ENCODE data around the gene EFEMP2. TPM values are rescaled to one million over a fixed set of nuclear protein-coding genes. Genes with fewer than 3 reads are reported as not detected.

Gene EFEMP2
- total RNA-seq, 1 donor from 2014 or later = 62.0 TPM

- no peak for TF ChIP-seq CTCF (IDR thresholded peaks at IDR 0.05; ENCODE audit: insufficient read depth, low read length, poor library complexity, severe bottlenecking)
- peak overlapping the region; percentile 97 for H3K4me3 ChIP-seq (ENCODE audit: low read depth, low read length)
Measured at GRCh38 chr11:65855927-65856363, 16.7 kb downstream of the EFEMP2 start.

DNA sequence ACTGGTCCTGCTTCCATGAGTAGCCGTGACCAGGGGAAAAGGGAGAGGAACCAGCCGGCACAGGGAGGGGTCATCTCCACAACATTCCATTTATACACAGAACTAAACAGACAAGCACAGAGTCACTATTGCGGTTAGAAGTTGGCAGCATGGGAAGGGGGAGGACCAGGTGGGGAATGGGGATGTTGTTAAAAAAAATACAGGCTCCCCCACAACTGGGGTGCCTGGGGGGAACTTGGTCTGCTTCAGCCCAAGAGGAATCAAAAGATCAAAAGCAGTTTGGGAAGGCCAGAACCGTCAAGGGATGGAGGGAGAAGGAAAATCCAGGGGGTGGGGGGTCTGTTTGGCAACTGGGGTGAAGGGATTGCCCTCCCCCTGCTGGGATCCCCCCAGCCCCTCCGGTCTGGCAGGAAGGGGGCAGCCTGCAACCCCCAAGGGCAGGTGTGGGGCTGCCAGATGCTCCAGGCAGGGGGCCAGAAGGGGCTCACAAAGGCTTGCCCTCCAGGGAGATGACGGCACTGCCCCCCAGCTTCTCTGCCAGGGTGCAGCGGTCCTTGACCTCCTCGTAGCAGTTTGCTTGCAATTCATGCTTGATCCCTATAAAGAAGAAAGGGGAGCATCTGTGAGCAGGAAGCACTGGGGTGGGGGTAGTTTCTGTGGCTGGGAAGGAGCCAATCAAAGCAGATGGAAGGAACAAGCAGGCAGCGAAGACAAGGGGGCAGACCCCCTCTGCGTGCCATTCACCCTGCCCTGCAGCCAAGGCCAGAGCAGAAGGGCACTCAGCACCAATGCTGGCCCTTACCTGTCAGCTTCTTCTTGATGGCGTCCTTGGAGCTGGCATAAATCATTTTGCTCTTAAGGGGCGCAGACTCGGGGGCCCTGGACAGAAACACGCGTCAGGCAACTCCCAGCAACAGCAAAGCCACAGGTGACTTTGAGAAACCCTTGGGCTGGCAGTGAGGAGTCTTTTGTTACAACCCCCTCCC, 17.5 kb downstream of the EFEMP2 start:
- H3K27me3 ChIP-seq (ENCODE audit: control insufficient read depth, insufficient read depth, low read length) = no peaks in the 10 kb centered on the region
- peaks cover 5% of the 10 kb centered on the region for H3K36me3 ChIP-seq (ENCODE audit: control insufficient read depth, insufficient read depth, low read length)
- no peak for TF ChIP-seq CTCF (IDR thresholded peaks at IDR 0.05; ENCODE audit: insufficient read depth, low read length, poor library complexity, severe bottlenecking)
- no peak for DNase-seq (ENCODE audit: low read depth)
- H3K4me3 ChIP-seq (ENCODE audit: low read depth, low read length) = no peak overlapping the region

More at GRCh38 chr11:65855927-65856363, 16.7 kb downstream of the EFEMP2 start:
- DNase-seq (ENCODE audit: low read depth) = no peak
- Histone ChIP-seq H3K36me3 (ENCODE audit: control insufficient read depth, insufficient read depth, low read length) (peaks cover 5% of the 10 kb centered on the region), H3K27me3 (ENCODE audit: control insufficient read depth, insufficient read depth, low read length) (no peaks in the 10 kb centered on the region)

GRCh38 chr11:65854161-65854592, 18.4 kb downstream of the EFEMP2 start:
- Histone ChIP-seq H3K36me3 (ENCODE audit: control insufficient read depth, insufficient read depth, low read length) (peaks cover 5% of the 10 kb centered on the region), H3K4me3 (ENCODE audit: low read depth, low read length) (no peak overlapping the region), H3K27me3 (ENCODE audit: control insufficient read depth, insufficient read depth, low read length) (no peaks in the 10 kb centered on the region)
- no peak for TF ChIP-seq CTCF (IDR thresholded peaks at IDR 0.05; ENCODE audit: insufficient read depth, low read length, poor library complexity, severe bottlenecking)
- DNase-seq (ENCODE audit: low read depth) = no peak

- no peaks in the 10 kb centered on the region for H3K27me3 ChIP-seq (ENCODE audit: control insufficient read depth, insufficient read depth, low read length)
- TF ChIP-seq CTCF (IDR thresholded peaks at IDR 0.05; ENCODE audit: insufficient read depth, low read length, poor library complexity, severe bottlenecking) = no peak
- DNase-seq (ENCODE audit: low read depth) = no peak
- no peak overlapping the region for H3K4me3 ChIP-seq (ENCODE audit: low read depth, low read length)
- H3K36me3 ChIP-seq (ENCODE audit: control insufficient read depth, insufficient read depth, low read length) = peaks cover 5% of the 10 kb centered on the region
Measured at GRCh38 chr11:65853246-65853979, 19.2 kb downstream of the EFEMP2 start.

- Histone ChIP-seq H3K27me3 (ENCODE audit: control insufficient read depth, insufficient read depth, low read length) (no peaks in the 10 kb centered on the region), H3K4me3 (ENCODE audit: low read depth, low read length) (no peak overlapping the region), H3K36me3 (ENCODE audit: control insufficient read depth, insufficient read depth, low read length) (peaks cover 5% of the 10 kb centered on the region)
- DNase-seq (ENCODE audit: low read depth) = no peak
- no peak for TF ChIP-seq CTCF (IDR thresholded peaks at IDR 0.05; ENCODE audit: insufficient read depth, low read length, poor library complexity, severe bottlenecking)
Measured at GRCh38 chr11:65852508-65853245, 19.9 kb downstream of the EFEMP2 start.
